GM19397 (cell line): ENCODE measurements around the gene SPRR3.

ENCODE experiments used
- ATAC-seq: cut with Tn5 transposase; IDR thresholded peaks from one replicate; pipeline ENCODE4 v1.9.1; 2021; ENCODE audit warnings: mild to moderate bottlenecking, moderate library complexity; ENCODE audit not compliant: unreplicated experiment

SPRR3 gene

DNA sequence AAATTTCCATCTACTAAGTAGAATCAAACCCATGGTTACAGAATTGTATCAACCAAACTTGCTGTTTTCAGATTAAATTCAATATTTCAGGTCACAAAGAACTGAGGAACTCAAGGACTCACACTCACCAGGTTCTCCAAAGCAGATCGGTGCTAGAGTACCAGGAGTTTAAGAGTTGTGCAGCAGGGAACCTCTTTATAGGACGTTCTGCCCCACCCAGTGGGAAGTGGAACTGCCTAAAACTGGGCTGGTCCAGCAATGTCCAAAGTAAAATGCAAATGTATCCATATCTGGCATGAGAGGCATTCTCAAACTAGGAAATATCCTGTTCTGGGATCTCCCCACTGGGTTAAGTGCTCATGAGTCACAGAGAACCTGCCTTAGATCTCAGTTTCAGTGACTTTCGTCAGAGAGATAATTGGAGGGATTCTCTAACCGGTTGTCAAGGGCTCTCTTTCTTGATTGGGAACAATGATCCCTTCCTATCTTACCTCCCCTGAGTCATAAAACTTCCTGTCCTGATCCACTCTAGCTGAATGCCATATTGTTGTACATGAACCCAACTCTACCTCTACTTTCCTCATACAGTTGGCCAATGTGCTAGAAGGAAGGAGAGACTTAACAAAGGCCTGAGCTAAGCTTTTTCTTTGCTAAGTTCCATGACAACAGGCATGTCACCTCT, 39.5 kb downstream of the SPRR3 start, which contains the start of gene SPRR2D:
Gene SPRR2D (minus strand): TSS at position 171 of the 682 bp plus-strand sequence. CDS start 774 bp downstream, outside the sequence.
- no peak for ATAC-seq

DNA sequence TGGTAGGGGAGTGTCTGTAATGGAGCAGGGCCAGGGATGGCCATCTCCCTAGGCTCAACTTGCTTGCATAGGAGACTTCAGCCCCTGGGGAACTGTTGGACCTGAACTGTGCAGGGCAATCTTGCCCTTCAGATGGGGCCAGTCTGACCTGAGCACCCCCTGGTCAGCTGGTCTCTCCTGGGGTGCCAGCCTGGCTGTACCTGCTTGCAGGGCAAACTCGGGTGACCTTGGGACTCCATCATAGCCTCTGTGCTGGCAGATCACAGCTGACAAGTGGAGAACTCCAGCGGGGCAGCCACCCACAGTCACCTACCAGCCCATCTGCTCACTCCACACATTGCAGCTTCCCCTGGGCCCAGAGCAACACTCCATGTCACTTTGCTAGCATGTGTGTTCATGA, 47.7 kb downstream of the SPRR3 start:
- no peak for ATAC-seq
